Hair follicular keratinocyte (primary cell): ENCODE data around the gene MAGEB17. TPM values are rescaled to one million over a fixed set of nuclear protein-coding genes. Genes with fewer than 3 reads are reported as not detected.

Experiments used
- total RNA-seq: library from RNA; depleted of rRNA; stranded (reverse); fragments of >200 nt; gene quantifications from 2 replicates; pipeline ENCODE4 v1.2.3, GENCODE V29; 2015

MAGEB17 gene, protein sequence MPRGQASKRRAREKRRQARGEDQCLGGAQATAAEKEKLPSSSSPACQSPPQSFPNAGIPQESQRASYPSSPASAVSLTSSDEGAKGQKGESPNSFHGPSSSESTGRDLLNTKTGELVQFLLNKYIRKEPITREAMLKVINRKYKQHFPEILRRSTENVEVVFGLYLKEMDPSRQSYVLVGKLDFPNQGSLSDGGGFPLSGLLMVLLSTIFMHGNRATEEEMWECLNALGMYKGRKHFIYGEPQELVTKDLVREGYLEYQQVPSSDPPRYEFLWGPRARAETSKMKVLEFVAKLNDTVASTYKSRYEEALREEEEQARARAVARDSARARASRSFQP
- total RNA-seq = not detected in 2 replicates

DNA sequence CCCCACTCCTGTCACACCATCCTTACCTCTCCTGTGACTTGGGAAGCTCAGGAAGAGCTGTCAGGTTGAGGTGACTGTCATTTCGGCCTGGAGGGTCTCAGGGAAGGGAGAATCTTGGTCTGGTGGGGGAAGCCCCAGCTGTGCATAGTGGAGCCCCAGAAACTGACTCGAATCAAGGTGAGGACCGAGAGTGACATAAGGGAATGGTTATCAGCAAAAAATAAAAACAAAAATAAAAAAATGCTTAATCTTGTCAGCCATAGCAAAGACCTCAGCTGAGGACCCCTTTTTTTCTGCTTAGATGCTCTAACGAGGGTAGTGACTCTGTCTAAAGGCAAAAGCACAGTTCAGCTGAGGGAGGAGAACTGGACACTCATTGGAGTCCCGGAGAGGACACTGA lies at the start of gene MAGEB17:
Gene MAGEB17 (plus strand): TSS at position 301 of the 400 bp plus-strand sequence. CDS start 2,902 bp downstream, outside the sequence.

DNA sequence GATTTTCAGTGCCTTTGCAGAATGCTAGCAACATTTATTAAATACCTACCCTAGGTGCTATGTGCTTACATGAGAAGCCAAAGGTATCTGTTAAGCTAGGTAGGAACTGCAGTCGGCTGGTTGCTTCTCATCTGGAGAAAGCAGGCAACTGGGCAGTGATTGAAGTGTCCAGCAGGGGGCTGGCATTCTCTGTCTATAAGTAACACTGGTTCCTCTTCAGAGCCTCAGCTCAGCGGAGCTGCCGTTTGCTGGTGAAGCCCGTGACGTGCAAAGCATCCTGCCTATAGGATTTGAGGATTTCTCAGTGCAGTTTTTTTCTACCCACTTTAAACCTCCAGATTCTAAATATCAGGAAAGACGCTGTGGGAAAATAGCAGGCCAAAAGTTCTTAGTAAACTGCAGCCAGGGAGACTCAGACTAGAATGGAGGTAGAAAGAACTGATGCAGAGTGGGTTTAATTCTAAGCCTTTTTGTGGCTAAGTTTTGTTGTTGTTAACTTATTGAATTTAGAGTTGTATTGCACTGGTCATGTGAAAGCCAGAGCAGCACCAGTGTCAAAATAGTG lies 44.0 kb upstream of the MAGEB17 start, which contains the start of gene GRPR:
Gene GRPR (plus strand): TSS at position 344 of the 565 bp plus-strand sequence. CDS start 389 bp downstream, outside the sequence.

Other genes starting within 250 kb of the MAGEB17 start
- gene GRPR, start 43.9 kb upstream of the MAGEB17 start, total RNA-seq = not detected in 2 replicates